Measurements from ENCODE around the gene XAB2.

DNA sequence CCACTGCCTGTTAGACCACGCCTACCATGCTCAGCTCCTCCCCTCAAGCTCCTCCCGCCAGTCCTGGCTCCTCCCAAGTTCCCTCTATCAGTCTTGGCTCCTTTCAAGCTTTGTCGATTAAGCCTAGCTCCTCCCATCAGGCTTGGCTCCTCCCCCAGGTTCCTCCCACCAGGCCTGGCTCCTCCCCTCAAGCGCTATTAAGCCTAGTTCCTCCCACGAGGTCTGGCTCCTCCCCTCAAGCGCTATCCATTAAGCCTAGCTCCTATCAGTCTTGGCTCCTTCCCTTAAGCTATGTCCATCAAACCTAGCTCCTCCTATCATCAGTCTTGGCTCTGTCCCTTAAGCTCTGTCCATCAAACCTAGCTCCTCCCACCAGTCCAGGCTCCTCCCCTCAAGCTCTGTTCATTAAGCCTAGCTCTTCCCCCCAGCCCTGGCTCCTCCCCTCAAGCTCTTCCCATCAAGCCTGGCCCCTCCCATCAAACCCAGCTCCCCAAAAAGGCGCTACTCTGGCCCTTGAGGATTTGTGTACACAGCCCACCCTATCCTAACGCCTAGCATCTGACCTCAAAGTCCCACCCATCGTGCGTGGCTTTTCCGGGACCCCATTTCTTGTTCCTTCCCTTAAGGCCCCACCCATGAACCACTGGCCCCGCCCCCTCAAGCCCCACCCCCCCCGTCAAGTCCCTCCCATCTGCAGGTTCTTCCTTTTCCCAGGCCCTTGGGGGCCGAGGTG is 23.7 kb downstream of the XAB2 start:
- TF ChIP-seq POLR2A (IDR thresholded peaks at IDR 0.05; ENCODE audit: low read depth, low read length) (no peak), POLR2AphosphoS5 (IDR thresholded peaks at IDR 0.05; ENCODE audit: low read depth, low read length) (no peak)
